ENCODE measurements around the gene NDRG4.

DNA sequence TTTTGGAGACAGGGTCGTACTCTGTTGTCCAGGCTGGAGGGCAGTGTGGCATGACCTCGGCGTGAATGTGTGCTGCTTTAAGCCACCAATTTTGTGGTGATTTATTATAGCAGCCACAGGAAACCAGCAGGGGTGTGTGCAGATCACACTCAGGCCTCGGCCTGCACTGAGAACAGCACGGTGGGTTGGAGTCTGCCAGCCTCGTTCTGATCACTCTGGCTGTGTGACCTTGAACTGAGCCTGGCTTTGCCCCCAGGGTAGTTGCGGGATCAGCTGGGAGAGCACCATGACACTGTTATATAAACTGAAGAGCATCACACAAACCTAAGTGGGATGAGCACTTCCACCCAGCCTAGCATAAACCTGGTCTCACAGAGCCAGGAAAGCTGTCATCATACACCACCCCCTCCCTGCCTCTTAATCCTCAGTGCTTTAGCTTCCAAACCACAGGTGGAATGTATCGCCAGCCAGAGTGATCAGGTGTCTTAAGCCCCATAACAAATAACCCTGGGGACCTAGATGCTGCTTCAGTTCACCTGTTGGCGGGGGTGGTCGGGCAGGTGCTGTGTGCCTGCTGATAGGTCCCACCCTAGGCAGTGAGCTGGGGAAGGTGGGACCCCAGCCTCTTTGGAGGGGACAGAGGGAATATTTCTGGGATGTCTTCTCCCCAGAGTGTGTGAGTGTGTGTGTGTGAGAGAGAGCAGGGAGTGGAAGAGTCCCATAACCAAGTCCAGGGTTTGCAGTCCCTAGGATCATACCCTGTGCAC, 28.6 kb upstream of the NDRG4 start:
- TF ChIP-seq POLR2A (IDR thresholded peaks at IDR 0.05), result no peak
- TF ChIP-seq CTCF (IDR thresholded peaks at IDR 0.05), result no peak
